Osteocyte (in vitro differentiated cells): ENCODE measurements around the gene IGFBP4. TPM values are rescaled to one million over a fixed set of nuclear protein-coding genes. Genes with fewer than 3 reads are reported as not detected.

Experiments
- DNase-seq: peaks from one replicate; pipeline ENCODE4 v3.0.0; 2021; ENCODE audit warnings: mixed read lengths; ENCODE audit not compliant: unreplicated experiment; ENCODE audit errors: extremely low spot score
- H3K27ac Mint-ChIP-seq: one replicate; pipeline ENCODE4 v1.8.0; 2021; ENCODE audit warnings: mild to moderate bottlenecking, mixed read lengths; ENCODE audit not compliant: unreplicated experiment
- H3K27me3 Mint-ChIP-seq: one replicate; pipeline ENCODE4 v1.8.0; 2021; ENCODE audit warnings: mixed read lengths; ENCODE audit not compliant: unreplicated experiment
- H3K36me3 Mint-ChIP-seq: one replicate; pipeline ENCODE4 v1.8.0; 2021; ENCODE audit warnings: mixed read lengths; ENCODE audit not compliant: unreplicated experiment
- H3K4me1 Mint-ChIP-seq: one replicate; pipeline ENCODE4 v1.8.0; 2021; ENCODE audit warnings: mixed read lengths; ENCODE audit not compliant: unreplicated experiment
- H3K4me3 Mint-ChIP-seq: one replicate; pipeline ENCODE4 v1.8.0; 2021; ENCODE audit warnings: mild to moderate bottlenecking, moderate library complexity, mixed read lengths; ENCODE audit not compliant: unreplicated experiment
- H3K9me3 Mint-ChIP-seq: one replicate; pipeline ENCODE4 v1.8.0; 2021; ENCODE audit warnings: mixed read lengths; ENCODE audit not compliant: unreplicated experiment
- total RNA-seq: library from RNA; stranded (reverse); gene quantifications from 2 replicates; pipeline ENCODE4 v1.2.1, GENCODE V29; 2021
- TF ChIP-seq, protein P1 (sequence below): fragments of 200-600 bp; sonication (generic); IDR thresholded peaks from 2 replicates; pipeline ENCODE4 v1.5.0; 2021; ENCODE audit warnings: antibody characterized with exemption, mild to moderate bottlenecking, moderate library complexity

Gene IGFBP4
- total RNA-seq, 1 donor from 2014 or later, result 2,074 TPM

DNA sequence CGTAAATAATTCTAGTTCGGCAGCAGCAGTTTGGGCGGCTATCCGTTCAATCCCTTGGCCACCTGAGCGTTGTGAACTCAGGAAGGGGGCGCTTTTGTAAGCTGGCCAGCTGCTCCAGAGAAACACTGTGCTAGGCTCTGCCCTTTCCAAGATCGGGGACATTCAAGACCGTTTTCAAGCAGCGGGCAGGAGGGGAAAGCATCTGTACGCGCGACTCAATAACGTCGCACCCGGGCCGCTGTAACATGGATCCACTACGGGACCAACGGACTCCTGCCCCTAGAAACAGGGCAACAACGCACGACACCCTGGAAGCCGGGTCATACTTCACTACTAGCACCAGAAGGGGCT, 26.0 kb upstream of the IGFBP4 start:
- H3K4me1 Mint-ChIP-seq, result peaks cover 41% of the 10 kb centered on the region
- peak overlapping the region; percentile 83 for H3K27ac Mint-ChIP-seq
- no peaks in the 10 kb centered on the region for H3K36me3 Mint-ChIP-seq
- TF ChIP-seq, protein P1, sequence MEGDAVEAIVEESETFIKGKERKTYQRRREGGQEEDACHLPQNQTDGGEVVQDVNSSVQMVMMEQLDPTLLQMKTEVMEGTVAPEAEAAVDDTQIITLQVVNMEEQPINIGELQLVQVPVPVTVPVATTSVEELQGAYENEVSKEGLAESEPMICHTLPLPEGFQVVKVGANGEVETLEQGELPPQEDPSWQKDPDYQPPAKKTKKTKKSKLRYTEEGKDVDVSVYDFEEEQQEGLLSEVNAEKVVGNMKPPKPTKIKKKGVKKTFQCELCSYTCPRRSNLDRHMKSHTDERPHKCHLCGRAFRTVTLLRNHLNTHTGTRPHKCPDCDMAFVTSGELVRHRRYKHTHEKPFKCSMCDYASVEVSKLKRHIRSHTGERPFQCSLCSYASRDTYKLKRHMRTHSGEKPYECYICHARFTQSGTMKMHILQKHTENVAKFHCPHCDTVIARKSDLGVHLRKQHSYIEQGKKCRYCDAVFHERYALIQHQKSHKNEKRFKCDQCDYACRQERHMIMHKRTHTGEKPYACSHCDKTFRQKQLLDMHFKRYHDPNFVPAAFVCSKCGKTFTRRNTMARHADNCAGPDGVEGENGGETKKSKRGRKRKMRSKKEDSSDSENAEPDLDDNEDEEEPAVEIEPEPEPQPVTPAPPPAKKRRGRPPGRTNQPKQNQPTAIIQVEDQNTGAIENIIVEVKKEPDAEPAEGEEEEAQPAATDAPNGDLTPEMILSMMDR, result peak; percentile 11
- peak overlapping the region; percentile 94 for H3K4me3 Mint-ChIP-seq
- no peaks in the 10 kb centered on the region for H3K9me3 Mint-ChIP-seq
- DNase-seq, result no peak
- no peaks in the 10 kb centered on the region for H3K27me3 Mint-ChIP-seq

DNA sequence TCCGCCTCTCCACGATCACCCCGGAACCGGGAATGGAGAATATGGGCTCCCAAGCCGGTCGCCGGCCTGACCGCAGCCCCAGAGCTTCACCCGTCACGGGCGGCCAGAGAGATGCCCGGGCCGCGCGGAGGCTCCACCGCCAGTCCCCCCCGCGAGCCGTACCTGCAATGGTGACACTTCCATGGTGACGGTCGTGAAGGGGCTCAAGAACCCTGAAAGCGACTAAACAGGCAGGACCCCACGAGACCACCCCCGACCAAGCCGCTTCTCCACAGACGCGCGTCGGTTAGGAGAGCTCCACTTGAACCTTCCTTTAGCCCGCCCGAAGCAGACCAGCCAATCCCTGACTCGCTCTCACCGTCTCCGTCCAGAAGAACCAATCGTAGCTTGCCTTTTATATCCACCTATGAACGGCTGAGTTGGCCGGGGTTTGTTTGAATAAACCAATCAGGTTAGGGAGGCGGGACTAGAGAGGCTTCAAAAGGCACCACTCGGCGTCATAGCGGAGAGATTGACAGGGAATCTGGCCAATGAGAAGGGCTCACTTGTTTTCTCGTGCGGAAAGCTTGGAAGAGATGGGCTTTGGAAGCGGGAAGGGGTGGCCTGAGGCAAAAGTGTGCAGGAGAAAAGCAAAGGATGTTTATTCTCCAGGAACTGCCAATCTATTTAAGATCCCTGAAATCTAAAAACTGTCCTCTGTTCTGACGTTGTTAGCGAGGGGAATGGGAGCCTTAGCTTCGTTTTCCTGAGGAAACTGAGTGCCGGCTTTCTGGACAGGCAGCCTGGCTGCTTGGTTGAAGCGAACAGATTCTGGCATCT, 25.4 kb upstream of the IGFBP4 start, which contains the start of gene TOP2A:
Gene TOP2A, minus strand, starts transcription at position 288 of the 819 bp plus-strand sequence. Its CDS starts 105 bp downstream, at position 183.
- Mint-ChIP-seq H3K36me3 (no peaks in the 10 kb centered on the region), H3K4me1 (peaks cover 39% of the 10 kb centered on the region), H3K27ac (peak within 1 kb of the TSS; percentile 86), H3K9me3 (no peaks in the 10 kb centered on the region), H3K4me3 (peak within 1 kb of the TSS; percentile 94), H3K27me3 (no peaks in the 10 kb centered on the region)
- TF ChIP-seq, protein P1, result no peak
- DNase-seq, result peak; percentile 99

DNA sequence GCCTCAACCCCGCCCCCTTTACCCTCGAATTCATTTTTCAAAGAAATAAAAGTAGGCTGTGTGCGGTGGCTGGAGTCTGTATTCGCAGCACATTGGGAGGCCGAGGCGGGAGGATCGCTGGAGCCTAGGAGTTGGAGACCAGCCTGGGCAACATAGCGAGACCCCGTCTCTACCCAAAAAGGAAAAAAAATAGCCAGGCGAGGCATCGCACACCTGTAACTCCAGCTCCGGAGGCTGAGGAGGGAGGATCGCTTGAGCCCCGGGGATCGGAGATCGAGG, 24.9 kb upstream of the IGFBP4 start:
- Mint-ChIP-seq H3K4me3 (peak overlapping the region; percentile 79), H3K4me1 (peaks cover 39% of the 10 kb centered on the region), H3K36me3 (no peaks in the 10 kb centered on the region), H3K9me3 (no peaks in the 10 kb centered on the region), H3K27ac (peak overlapping the region; percentile 86), H3K27me3 (no peaks in the 10 kb centered on the region)
- TF ChIP-seq, protein P1, result no peak
- DNase-seq, result no peak

DNA sequence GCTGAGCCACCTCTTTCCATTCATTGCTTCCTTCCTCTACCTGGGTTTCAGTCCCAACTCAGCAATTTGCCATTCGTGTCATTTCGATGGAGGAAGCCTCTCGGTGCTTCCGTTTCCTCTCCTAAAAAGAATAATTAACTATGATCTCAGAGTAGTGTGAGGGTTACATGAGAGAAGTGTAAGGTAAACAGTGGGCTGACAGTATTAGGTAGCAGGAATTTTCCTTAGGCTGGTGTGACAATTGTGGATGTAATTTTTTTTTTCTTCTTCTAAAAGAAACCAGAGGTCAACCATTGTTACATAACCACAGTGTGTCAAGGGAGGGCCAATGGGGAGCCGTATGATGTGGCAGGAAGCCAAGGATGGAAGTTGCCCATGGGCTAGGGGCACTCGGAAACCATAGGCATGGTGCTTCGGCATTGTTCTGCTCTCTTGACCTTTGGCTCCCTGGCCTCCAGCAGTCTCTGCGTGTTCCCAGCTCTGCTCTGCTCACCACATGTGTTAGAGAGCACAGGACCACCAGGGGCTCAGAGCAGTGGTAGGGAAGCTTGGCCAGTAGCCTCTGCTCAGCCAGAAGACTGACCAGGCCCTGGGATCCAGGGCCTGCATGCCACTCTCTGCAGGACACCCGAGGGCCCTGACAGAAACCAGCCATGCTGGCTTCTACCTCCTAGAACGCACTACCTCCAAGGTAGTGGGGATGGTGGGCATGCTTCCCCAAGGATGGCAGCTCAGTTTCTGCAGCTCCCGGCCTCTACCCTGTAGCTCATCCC, 23.5 kb upstream of the IGFBP4 start:
- peaks cover 32% of the 10 kb centered on the region for H3K4me1 Mint-ChIP-seq
- no peaks in the 10 kb centered on the region for H3K9me3 Mint-ChIP-seq
- H3K27me3 Mint-ChIP-seq, result no peaks in the 10 kb centered on the region
- TF ChIP-seq, protein P1, result no peak
- DNase-seq, result peak; percentile 76
- no peaks in the 10 kb centered on the region for H3K36me3 Mint-ChIP-seq
- H3K4me3 Mint-ChIP-seq, result no peak overlapping the region
- peak overlapping the region; percentile 32 for H3K27ac Mint-ChIP-seq

DNA sequence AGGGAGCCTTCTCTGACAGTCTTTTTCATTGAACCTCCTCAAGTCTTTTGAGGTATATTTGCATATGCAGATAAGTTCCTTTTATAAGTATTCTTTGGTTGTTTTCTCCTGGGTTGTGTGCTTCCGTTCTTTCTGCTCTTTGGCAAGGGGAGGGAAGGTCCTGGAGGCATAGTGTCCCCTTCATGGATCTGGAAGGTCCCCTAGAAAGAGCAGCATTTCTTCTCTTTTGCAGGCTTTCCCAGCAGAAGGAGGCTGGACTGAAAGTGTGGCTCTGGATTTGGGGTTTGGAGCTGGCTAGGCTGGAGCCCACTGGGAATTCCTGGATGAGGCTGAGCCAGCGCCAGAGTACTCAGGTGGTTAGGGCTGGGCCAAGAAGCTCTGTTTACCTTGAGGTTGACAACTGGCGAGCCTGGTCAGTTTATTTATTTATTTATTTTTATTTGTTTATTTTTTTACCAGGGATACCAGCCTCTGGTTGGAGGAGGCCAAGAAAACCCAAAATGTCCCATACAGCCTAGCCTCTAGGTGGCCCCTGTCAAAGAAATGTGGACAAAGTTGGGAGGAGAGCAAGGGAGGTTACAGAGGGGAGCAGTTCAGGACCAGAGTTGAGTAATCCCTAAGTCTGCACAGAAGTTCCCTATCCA, 20.1 kb upstream of the IGFBP4 start:
- TF ChIP-seq, protein P1, result no peak
- Mint-ChIP-seq H3K27ac (no peak overlapping the region), H3K9me3 (no peaks in the 10 kb centered on the region), H3K27me3 (no peaks in the 10 kb centered on the region), H3K4me1 (peaks cover 12% of the 10 kb centered on the region), H3K36me3 (no peaks in the 10 kb centered on the region), H3K4me3 (no peak overlapping the region)
- DNase-seq, result peak; percentile 53
